ENCODE measurements around the gene TRIM8. TPM values are rescaled to one million over a fixed set of nuclear protein-coding genes. Genes with fewer than 3 reads are reported as not detected.
A peak's percentile ranks its signal among the peaks of the same experiment; 100 is the strongest.

The TRIM8 gene
- total and polyA plus RNA-seq, 9 of the 15 experiments (the other 6 are each of a cell fraction or from before 2014, with no cell fraction given) = 1.7 to 26.0 (median 9.1) TPM

GRCh38 chr10:102670871-102671434 is 26.7 kb downstream of the TRIM8 start:
- Histone ChIP-seq H3K27me3 (ENCODE audit: control insufficient read depth in 2 of 2, insufficient read depth in 2 of 2, low read length in 2 of 2) (no peaks in the 10 kb centered on the region), H4K20me1 (replicated peaks; ENCODE audit: control insufficient read depth, insufficient read depth, low read length) (no peaks in the 10 kb centered on the region), H3K27ac (ENCODE audit: extremely low read depth, low read depth, low read length) (no peak overlapping the region), H3K9me1 (ENCODE audit: control insufficient read depth, insufficient read depth, low read length) (no peaks in the 10 kb centered on the region), H3K4me3 (no peak overlapping the region), H3K4me1 (replicated peaks in 1 of 2; ENCODE audit: control insufficient read depth in 2 of 2, insufficient read depth in 2 of 2, low read length in 2 of 2) (peaks cover 31 to 40% of the 10 kb centered on the region in 2 experiments), H2AFZ (ENCODE audit: low read depth, low read length) (0 out of 2 replicates have a peak overlapping the region, but pooled peaks have one; percentile 6), H3K4me2 (ENCODE audit: insufficient read depth, low read length) (peak overlapping the region; percentile 52), H3K36me3 (ENCODE audit: control insufficient read depth, insufficient read depth, low read length) (no peaks in the 10 kb centered on the region), H3K79me2 (ENCODE audit: control insufficient read depth, insufficient read depth, low read length) (no peaks in the 10 kb centered on the region), H3K9ac (ENCODE audit: insufficient read depth in 1 of 2, low read depth in 2 of 2, low read length in 2 of 2) (peak overlapping the region in 1 of 2 experiments; percentile 45; a peak in 1 of 4 replicates), H3K9me3 (replicated peaks; ENCODE audit: control insufficient read depth, insufficient read depth, low read depth, low read length) (no peaks in the 10 kb centered on the region)
- WGBS (ENCODE audit: insufficient coverage, low coverage, missing lambda C conversion rate) = 0% methylated on average over 6 of the region's 6 CpGs
- in situ Hi-C loops (cut with MboI) = no loop called here
- ChIA-PET POLR2A (interaction anchor here (1.2 kb wide), 1 partner anchor 59 kb away, joined by 3 read pairs; no protein-coding TSS in a partner anchor), CTCF (ENCODE audit: low intra/inter-chr PET ratio) (no interaction called here)
- ATAC-seq = peak; percentile 75
- intact Hi-C loops (cut with micrococcal nuclease) = loop anchor here (5.0 kb wide), 1 partner anchor 41 kb away; the partner anchor contains the start of genes ARL3 and SFXN2
- no TSS peak for BruUV-seq (replicated peaks)
- peak; percentile 56 to 69 (median 62) for DNase-seq (ENCODE audit: extremely low read depth in 1 of 4, low spot score in 3 of 4)
- FAIRE-seq = peak; percentile 79
- TF ChIP-seq TFAP4 (CRISPR knock-in tag; IDR thresholded peaks at IDR 0.05; ENCODE audit: borderline replicate concordance) = peak; percentile 59; the same call in 1 of the 2 replicates
- TF ChIP-seq L3MBTL2 (IDR thresholded peaks at IDR 0.05) = peak; percentile 72; the same call in 1 of the 2 replicates
- peak; percentile 29 for TF ChIP-seq MEIS2 (IDR thresholded peaks at IDR 0.05; ENCODE audit: partially characterized antibody)
- peak; percentile 29 to 66; a peak in 3 of 4 replicates for TF ChIP-seq MNT (conservative IDR thresholded peaks at IDR 0.05)
- no peak; a peak in 1 of 4 replicates for TF ChIP-seq MAZ (CRISPR knock-in tag; conservative IDR thresholded peaks at IDR 0.05 in 1 of 2, IDR thresholded peaks at IDR 0.05 in 1 of 2)
- peak; percentile 51; the same call in 1 of the 2 replicates for TF ChIP-seq CXXC5 (CRISPR knock-in tag; IDR thresholded peaks at IDR 0.05)
- no peak for TF ChIP-seq MCM2 (IDR thresholded peaks at IDR 0.05; ENCODE audit: low read depth)
- TF ChIP-seq CTBP1 (IDR thresholded peaks at IDR 0.05; ENCODE audit: borderline replicate concordance) = peak; percentile 27; the same call in 1 of the 2 replicates
- TF ChIP-seq RFX7 (CRISPR knock-in tag; IDR thresholded peaks at IDR 0.05) = no peak
- TF ChIP-seq SNIP1 (IDR thresholded peaks at IDR 0.05; ENCODE audit: low read depth) = no peak
- TF ChIP-seq CBFA2T3 (IDR thresholded peaks at IDR 0.05) = peak; percentile 41
- TF ChIP-seq IRF9 (tag; IDR thresholded peaks at IDR 0.05) = peak; percentile 34; the same call in 1 of the 2 replicates
- TF ChIP-seq ASH1L (IDR thresholded peaks at IDR 0.05; ENCODE audit: borderline replicate concordance, low read depth, partially characterized antibody) = no peak
- TF ChIP-seq CEBPG (CRISPR knock-in tag; IDR thresholded peaks at IDR 0.05) = peak; percentile 19; the same call in 1 of the 2 replicates
- TF ChIP-seq CEBPG (tag; conservative IDR thresholded peaks at IDR 0.05 in 1 of 2, IDR thresholded peaks at IDR 0.05 in 1 of 2) = peak; percentile 58 to 67; a peak in 3 of 4 replicates
- no peak for TF ChIP-seq NONO (IDR thresholded peaks at IDR 0.05; ENCODE audit: low read depth in 2 of 2, low read length in 1 of 2)
- 0 out of 2 replicates have a peak, but pooled peaks have one; percentile 19 for TF ChIP-seq ZBTB7A (IDR thresholded peaks at IDR 0.05; ENCODE audit: borderline replicate concordance, control insufficient read depth, low read depth, low read length)
